ENCODE results near the gene CDH18.

The CDH18 gene

DNA sequence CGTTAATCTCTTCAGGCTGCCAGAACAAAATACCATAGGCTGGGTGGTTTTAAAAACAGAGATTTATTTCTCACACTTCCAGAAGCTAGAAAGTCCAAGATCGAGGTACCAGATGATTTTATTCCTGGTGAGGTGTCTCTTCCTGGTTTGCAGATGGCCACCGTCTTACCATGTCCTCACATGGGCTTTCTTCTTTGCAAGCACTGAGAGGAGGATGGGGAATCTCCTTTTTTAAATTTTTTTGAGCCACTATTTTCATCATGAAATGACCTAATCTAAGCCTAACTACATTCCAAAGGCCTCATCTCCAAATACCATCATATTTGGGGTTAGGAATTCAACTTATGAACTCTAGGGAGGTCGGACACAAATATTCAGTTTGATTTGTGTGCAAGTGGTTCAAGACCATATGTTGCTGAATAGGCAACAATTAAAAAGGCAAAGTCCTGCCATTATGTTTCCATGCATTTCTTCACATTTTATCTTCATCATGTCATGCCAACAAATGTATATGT lies 371.2 kb downstream of the CDH18 start:
- no peak for TF ChIP-seq SIN3A (IDR thresholded peaks at IDR 0.05; ENCODE audit: borderline replicate concordance, insufficient read depth, low read length)
- no peak for TF ChIP-seq POLR2AphosphoS5 (IDR thresholded peaks at IDR 0.05; ENCODE audit: low read depth, low read length)

DNA sequence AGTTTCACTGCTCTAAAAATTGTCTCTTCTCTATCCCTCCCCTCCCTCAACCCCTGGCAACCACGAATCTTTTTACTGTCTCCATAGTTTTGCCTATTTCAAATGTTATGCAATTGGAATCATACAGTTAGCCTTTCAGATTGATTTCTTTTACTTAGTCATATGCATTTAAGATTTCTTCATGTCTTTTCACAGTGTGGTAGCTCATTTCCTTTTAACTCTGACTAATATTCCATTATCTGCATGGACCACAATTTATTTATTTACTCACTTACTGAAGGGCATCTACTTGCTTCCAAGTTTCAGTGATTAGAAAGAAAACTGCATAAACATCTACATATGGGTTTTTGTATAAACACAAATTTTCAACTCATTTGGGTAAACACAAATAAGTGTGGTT lies 372.3 kb downstream of the CDH18 start:
- TF ChIP-seq SIN3A (IDR thresholded peaks at IDR 0.05; ENCODE audit: borderline replicate concordance, insufficient read depth, low read length) (no peak), FOXP2 (optimal IDR thresholded peaks at IDR 0.05; ENCODE audit: borderline replicate concordance, extremely low read depth, extremely low read length, insufficient read depth) (no peak), TAF1 (IDR thresholded peaks at IDR 0.05; ENCODE audit: borderline replicate concordance, insufficient read depth, low read length) (no peak), POLR2AphosphoS5 (IDR thresholded peaks at IDR 0.05; ENCODE audit: low read depth, low read length) (no peak)
- TF ChIP-seq, protein P1, sequence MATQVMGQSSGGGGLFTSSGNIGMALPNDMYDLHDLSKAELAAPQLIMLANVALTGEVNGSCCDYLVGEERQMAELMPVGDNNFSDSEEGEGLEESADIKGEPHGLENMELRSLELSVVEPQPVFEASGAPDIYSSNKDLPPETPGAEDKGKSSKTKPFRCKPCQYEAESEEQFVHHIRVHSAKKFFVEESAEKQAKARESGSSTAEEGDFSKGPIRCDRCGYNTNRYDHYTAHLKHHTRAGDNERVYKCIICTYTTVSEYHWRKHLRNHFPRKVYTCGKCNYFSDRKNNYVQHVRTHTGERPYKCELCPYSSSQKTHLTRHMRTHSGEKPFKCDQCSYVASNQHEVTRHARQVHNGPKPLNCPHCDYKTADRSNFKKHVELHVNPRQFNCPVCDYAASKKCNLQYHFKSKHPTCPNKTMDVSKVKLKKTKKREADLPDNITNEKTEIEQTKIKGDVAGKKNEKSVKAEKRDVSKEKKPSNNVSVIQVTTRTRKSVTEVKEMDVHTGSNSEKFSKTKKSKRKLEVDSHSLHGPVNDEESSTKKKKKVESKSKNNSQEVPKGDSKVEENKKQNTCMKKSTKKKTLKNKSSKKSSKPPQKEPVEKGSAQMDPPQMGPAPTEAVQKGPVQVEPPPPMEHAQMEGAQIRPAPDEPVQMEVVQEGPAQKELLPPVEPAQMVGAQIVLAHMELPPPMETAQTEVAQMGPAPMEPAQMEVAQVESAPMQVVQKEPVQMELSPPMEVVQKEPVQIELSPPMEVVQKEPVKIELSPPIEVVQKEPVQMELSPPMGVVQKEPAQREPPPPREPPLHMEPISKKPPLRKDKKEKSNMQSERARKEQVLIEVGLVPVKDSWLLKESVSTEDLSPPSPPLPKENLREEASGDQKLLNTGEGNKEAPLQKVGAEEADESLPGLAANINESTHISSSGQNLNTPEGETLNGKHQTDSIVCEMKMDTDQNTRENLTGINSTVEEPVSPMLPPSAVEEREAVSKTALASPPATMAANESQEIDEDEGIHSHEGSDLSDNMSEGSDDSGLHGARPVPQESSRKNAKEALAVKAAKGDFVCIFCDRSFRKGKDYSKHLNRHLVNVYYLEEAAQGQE (IDR thresholded peaks at IDR 0.05; ENCODE audit: insufficient read depth in 1 of 2, low read depth in 2 of 2, low read length in 2 of 2) = no peak

DNA sequence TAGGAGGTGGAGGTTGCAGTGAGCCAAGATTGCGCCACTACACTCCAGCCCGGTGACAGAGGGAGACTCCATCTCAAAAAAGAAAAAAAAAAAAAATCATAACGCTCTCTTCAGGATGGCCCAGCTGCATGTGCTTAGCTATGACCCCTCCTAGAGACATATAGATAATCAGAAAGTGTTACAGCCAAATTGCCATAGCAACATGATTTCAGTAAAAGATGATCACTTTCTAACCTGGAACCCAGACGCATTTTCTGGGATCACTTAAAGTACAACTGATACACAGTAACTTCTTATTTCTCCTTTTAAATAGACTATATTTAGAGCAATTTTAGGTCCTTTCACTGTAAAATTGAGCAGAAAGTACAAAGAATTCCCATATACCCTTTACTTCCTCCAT lies 372.9 kb downstream of the CDH18 start:
- TF ChIP-seq TAF1 (IDR thresholded peaks at IDR 0.05; ENCODE audit: borderline replicate concordance, insufficient read depth, low read length) = no peak
- TF ChIP-seq SIN3A (IDR thresholded peaks at IDR 0.05; ENCODE audit: borderline replicate concordance, insufficient read depth, low read length) = no peak
- TF ChIP-seq FOXP2 (optimal IDR thresholded peaks at IDR 0.05; ENCODE audit: borderline replicate concordance, extremely low read depth, extremely low read length, insufficient read depth) = no peak
- TF ChIP-seq, protein P1 (IDR thresholded peaks at IDR 0.05; ENCODE audit: insufficient read depth in 1 of 2, low read depth in 2 of 2, low read length in 2 of 2) = no peak
- no peak for TF ChIP-seq POLR2AphosphoS5 (IDR thresholded peaks at IDR 0.05; ENCODE audit: low read depth, low read length)

DNA sequence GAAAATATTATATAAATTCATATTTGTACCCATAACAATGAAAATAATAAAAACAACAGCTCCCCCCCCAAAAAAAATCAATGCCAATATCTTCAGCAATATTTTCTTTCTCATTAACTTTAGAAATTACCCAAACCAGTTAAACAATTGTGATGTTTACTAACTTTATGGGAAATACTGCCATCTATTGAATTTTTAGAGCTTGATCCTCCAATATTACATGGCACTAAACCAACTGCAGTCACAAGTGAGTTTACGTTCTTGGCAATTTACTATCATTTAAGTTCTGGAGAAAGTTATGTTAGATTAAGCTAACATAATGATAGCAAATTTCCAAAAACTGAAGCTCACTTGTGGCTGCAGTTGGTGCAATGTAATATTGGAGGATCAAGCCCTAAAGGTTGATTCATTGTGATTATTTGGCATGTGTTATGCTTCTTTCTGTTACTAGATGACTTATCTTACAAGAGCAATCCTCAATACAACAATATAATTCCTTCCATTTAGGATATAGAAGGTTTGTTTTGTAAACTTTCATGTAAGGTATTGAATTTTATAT lies 379.5 kb downstream of the CDH18 start:
- TF ChIP-seq SIN3A (IDR thresholded peaks at IDR 0.05; ENCODE audit: borderline replicate concordance, insufficient read depth, low read length) (no peak), FOXP2 (optimal IDR thresholded peaks at IDR 0.05; ENCODE audit: borderline replicate concordance, extremely low read depth, extremely low read length, insufficient read depth) (no peak), POLR2AphosphoS5 (IDR thresholded peaks at IDR 0.05; ENCODE audit: low read depth, low read length) (no peak), TAF1 (IDR thresholded peaks at IDR 0.05; ENCODE audit: borderline replicate concordance, insufficient read depth, low read length) (no peak)
- TF ChIP-seq, protein P1 (IDR thresholded peaks at IDR 0.05; ENCODE audit: insufficient read depth in 1 of 2, low read depth in 2 of 2, low read length in 2 of 2) = no peak

DNA sequence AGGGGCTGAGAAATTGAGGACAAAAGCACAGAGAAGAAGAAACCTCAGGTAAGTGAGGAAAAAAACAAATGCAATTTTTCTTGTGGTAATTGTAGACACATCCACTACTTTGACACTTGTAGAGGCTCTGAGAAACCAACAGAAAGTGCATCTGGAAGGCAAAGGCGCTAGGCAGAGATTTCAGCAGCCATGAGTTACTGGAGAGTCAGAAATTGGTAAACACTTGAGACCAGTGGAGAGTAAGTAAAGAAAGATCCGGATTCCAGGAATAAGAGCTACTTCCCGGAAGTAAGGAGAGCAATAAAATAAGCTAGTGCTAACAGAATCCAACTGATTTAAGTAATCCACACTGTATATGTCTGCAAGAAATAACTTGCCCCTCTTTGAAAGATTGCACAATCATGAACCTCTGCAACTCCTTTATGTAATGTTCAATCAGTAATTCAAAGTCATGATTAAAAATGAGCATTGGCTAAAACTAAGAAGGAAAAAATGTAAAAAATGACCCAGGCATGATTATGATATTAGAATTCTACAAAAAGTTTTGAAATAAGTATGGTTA lies 382.1 kb downstream of the CDH18 start:
- TF ChIP-seq POLR2AphosphoS5 (IDR thresholded peaks at IDR 0.05; ENCODE audit: low read depth, low read length) (no peak), FOXP2 (optimal IDR thresholded peaks at IDR 0.05; ENCODE audit: borderline replicate concordance, extremely low read depth, extremely low read length, insufficient read depth) (no peak), TAF1 (IDR thresholded peaks at IDR 0.05; ENCODE audit: borderline replicate concordance, insufficient read depth, low read length) (no peak)

DNA sequence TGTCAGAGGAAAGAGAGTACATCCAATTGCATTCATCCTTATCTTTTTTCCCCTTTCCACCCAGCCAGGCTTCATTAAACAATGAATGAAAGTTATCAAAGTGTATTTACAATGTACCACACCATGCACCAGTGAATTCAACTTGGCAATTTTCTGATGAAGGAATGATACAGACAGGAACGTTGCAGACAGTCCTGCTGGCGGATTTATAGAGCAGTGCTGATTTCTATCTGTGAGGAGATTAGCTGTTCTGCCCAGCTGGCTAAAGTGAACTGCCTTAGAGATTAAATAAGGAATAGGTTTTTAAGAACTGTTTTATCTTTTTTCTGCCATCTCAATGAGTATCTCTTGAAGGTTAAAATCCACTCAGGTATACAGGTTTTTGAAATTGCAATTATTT lies 403.9 kb downstream of the CDH18 start:
- TF ChIP-seq POLR2AphosphoS5 (IDR thresholded peaks at IDR 0.05; ENCODE audit: low read depth, low read length) = no peak
- TF ChIP-seq, protein P1 (IDR thresholded peaks at IDR 0.05; ENCODE audit: insufficient read depth in 1 of 2, low read depth in 2 of 2, low read length in 2 of 2) = no peak
- TF ChIP-seq SIN3A (IDR thresholded peaks at IDR 0.05; ENCODE audit: borderline replicate concordance, insufficient read depth, low read length) = no peak
- no peak for TF ChIP-seq TAF1 (IDR thresholded peaks at IDR 0.05; ENCODE audit: borderline replicate concordance, insufficient read depth, low read length)
- no peak for TF ChIP-seq FOXP2 (optimal IDR thresholded peaks at IDR 0.05; ENCODE audit: borderline replicate concordance, extremely low read depth, extremely low read length, insufficient read depth)
